SK-N-MC (cell line): ENCODE data around the gene PCDHB16.
"Not testable (repeated sequence)": the region's sequence is repeated elsewhere in the genome, so short reads cannot be mapped to it uniquely, and the experiment has no call there.

Source experiments
- DNase-seq: peaks from one replicate; pipeline ENCODE4 v3.0.0-alpha.2; 2011; ENCODE audit warnings: low read depth, low spot score
- H3K27ac ChIP-seq: fragments of 200-600 bp; sonication (generic); 2 replicates; pipeline ENCODE4 v1.5.1; 2016; ENCODE audit warnings: mixed run types
- H3K36me3 ChIP-seq: fragments of 200-600 bp; sonication (generic); 2 replicates; pipeline ENCODE4 v1.6.1; 2017; ENCODE audit warnings: antibody characterized with exemption, low read length, mixed read lengths; ENCODE audit not compliant: insufficient read depth
- H3K4me3 ChIP-seq: fragments of 200-600 bp; sonication (generic); 2 replicates; pipeline ENCODE4 v1.5.1; 2016
- H3K9ac ChIP-seq: fragments of 200-600 bp; sonication (generic); 2 replicates; pipeline ENCODE4 v1.8.0; 2017; ENCODE audit warnings: mixed run types, mixed read lengths; ENCODE audit not compliant: insufficient read length
- H3K9me3 ChIP-seq: fragments of 200-600 bp; sonication (generic); 2 replicates; pipeline ENCODE4 v1.6.1; 2017; ENCODE audit warnings: low read depth, mild to moderate bottlenecking, antibody characterized with exemption, low read length, moderate library complexity, mixed read lengths
- EZH2 ChIP-seq: fragments of 200-600 bp; sonication (generic); IDR thresholded peaks from one replicate; pipeline ENCODE4 v1.6.1; 2017; ENCODE audit warnings: antibody characterized with exemption
- FOXP2 ChIP-seq: optimal IDR thresholded peaks from 2 replicates; pipeline ENCODE3; 2011; ENCODE audit warnings: mild to moderate bottlenecking, moderate library complexity; ENCODE audit not compliant: insufficient read depth; ENCODE audit errors: extremely low read length, control extremely low read depth
- POLR2AphosphoS5 ChIP-seq: IDR thresholded peaks from 2 replicates; pipeline ENCODE4 v1.6.1; 2012; ENCODE audit warnings: mild to moderate bottlenecking, low read depth, low read length, borderline replicate concordance

Gene PCDHB16

GRCh38 chr5:141155540-141156374, 26.4 kb upstream of the PCDHB16 start:
- Histone ChIP-seq H3K4me3 (no peak overlapping the region), H3K9ac (no peak overlapping the region), H3K9me3 (0 out of 2 replicates have a peak, but pooled peaks cover 3% of the 10 kb centered on the region), H3K36me3 (no peaks in the 10 kb centered on the region), H3K27ac (no peak overlapping the region)
- DNase-seq = no peak
- TF ChIP-seq POLR2AphosphoS5 (no peak), EZH2 (no peak), FOXP2 (no peak)

DNA sequence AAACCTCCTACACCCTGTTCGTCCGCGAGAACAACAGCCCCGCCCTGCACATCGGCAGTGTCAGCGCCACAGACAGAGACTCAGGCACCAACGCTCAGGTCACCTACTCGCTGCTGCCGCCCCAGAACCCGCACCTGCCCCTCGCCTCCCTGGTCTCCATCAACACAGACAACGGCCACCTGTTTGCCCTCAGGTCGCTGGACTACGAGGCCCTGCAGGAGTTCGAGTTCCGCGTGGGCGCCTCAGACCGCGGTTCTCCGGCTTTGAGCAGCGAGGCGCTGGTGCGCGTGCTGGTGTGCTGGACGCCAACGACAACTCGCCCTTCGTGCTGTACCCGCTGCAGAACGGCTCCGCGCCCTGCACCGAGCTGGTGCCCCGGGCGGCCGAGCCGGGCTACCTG, 24.8 kb upstream of the PCDHB16 start:
- H3K9me3 ChIP-seq, H3K9ac ChIP-seq, DNase-seq, H3K27ac ChIP-seq, H3K4me3 ChIP-seq, H3K36me3 ChIP-seq: not testable (repeated sequence)

DNA sequence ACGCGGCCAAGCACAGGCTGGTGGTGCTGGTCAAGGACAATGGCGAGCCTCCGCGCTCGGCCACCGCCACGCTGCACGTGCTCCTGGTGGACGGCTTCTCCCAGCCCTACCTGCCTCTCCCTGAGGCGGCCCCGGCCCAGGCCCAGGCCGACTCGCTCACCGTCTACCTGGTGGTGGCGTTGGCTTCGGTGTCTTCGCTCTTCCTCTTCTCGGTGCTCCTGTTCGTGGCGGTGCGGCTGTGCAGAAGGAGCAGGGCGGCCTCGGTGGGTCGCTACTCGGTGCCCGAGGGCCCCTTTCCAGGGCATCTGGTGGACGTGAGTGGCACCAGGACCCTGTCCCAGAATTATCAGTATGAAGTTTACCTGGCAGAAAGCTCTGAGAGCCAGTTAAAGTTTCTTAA, 24.3 kb upstream of the PCDHB16 start:
- not testable (repeated sequence) for H3K4me3 ChIP-seq, H3K36me3 ChIP-seq, H3K9ac ChIP-seq, DNase-seq, H3K27ac ChIP-seq, H3K9me3 ChIP-seq

DNA sequence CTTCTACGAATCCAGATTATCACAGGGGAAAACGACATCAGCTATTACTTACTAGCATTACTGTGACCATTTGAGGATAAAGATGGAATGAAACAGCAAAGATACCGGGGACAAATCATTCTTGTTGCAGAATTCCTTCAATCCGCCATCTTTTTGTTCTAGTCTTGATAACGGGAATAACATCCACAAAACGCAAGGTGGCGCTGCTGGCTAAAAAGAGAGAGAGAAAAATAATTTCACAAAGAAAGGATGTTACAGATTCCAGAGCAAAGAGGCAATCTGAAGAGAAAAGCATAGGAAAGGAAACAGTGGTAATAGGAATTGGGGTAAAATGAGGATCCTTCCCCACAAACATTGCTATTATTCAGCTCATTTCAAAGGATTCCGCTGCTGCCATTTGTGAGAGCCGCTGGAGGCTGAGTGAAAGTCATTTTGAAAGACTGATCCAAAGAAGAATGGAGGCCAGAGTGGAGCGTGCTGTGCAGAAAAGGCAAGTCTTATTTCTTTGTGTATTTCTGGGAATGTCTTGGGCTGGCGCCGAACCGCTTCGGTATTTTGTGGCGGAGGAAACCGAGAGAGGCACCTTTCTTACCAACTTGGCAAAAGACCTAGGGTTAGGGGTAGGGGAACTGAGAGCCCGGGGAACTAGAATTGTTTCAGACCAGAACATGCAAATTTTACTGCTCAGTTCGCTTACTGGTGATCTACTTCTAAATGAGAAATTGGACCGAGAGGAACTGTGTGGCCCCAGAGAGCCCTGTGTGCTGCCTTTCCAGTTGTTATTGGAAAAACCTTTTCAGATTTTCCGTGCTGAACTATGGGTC, 9.6 kb upstream of the PCDHB16 start, which contains the start of gene PCDHB7:
Gene PCDHB7, plus strand, starts transcription at position 264 of the 824 bp plus-strand sequence. Its CDS starts 192 bp downstream, at position 456.
- H3K4me3 ChIP-seq = peak within 1 kb of the TSS; percentile 26; the same call in 1 of the 2 replicates
- no peaks in the 10 kb centered on the region for H3K9me3 ChIP-seq
- H3K36me3 ChIP-seq = no peaks in the 10 kb centered on the region
- no peak for TF ChIP-seq FOXP2
- no peak for TF ChIP-seq POLR2AphosphoS5
- TF ChIP-seq EZH2 = no peak
- H3K27ac ChIP-seq = no peak within 1 kb of the TSS
- DNase-seq = no peak
- H3K9ac ChIP-seq = no peak within 1 kb of the TSS

- DNase-seq = not testable (repeated sequence)
Measured at GRCh38 chr5:141174291-141175104, 7.7 kb upstream of the PCDHB16 start.

DNA sequence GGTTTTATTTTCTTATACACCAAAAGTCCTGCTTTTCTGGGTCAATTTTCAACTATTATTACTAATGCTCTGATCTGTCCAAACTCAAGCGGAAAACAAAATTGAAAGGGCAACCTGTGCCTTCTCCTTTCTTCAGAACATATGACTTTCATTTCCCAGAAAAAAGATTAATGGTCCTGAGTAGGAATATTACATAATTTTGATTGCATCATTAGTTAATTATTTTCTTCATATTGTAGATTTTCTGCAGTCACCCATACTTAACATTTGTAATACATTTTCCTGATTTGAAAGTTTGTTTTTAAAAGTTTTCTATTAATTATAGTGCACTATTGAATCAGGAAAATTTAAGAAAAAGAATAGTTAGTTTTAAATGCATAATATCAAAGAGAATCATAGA, 6.3 kb upstream of the PCDHB16 start:
- Histone ChIP-seq H3K36me3 (no peaks in the 10 kb centered on the region), H3K4me3 (no peak overlapping the region), H3K27ac (no peak overlapping the region), H3K9ac (no peak overlapping the region), H3K9me3 (no peaks in the 10 kb centered on the region)
- DNase-seq = no peak
- TF ChIP-seq EZH2 = no peak
- TF ChIP-seq FOXP2 = no peak
- TF ChIP-seq POLR2AphosphoS5 = no peak

More at GRCh38 chr5:141174291-141175104, 7.7 kb upstream of the PCDHB16 start:
- H3K9ac ChIP-seq, H3K9me3 ChIP-seq, H3K4me3 ChIP-seq, H3K36me3 ChIP-seq, H3K27ac ChIP-seq: not testable (repeated sequence)

GRCh38 chr5:141177577-141178191, 4.5 kb upstream of the PCDHB16 start, which contains the start of gene PCDHB8:
Gene PCDHB8, plus strand, starts transcription at chr5:141177790. Its CDS starts 245 bp downstream, at chr5:141178035.
- not testable (repeated sequence) for H3K36me3 ChIP-seq, H3K27ac ChIP-seq, H3K9ac ChIP-seq, H3K4me3 ChIP-seq, H3K9me3 ChIP-seq, DNase-seq

- DNase-seq, H3K4me3 ChIP-seq, H3K27ac ChIP-seq, H3K36me3 ChIP-seq, H3K9ac ChIP-seq, H3K9me3 ChIP-seq: not testable (repeated sequence)
Measured at GRCh38 chr5:141179371-141179770, 2.8 kb upstream of the PCDHB16 start.

DNA sequence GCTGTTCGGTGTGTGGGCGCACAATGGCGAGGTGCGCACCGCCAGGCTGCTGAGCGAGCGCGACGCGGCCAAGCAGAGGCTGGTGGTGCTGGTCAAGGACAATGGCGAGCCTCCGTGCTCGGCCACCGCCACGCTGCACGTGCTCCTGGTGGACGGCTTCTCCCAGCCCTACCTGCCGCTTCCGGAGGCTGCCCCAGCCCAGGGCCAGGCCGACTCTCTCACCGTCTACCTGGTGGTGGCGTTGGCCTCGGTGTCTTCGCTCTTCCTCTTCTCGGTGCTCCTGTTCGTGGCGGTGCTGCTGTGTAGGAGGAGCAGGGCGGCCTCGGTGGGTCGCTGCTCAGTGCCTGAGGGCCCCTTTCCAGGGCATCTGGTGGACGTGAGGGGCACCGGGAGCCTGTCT, 2.3 kb upstream of the PCDHB16 start:
- H3K9me3 ChIP-seq, H3K4me3 ChIP-seq, H3K27ac ChIP-seq, H3K36me3 ChIP-seq, H3K9ac ChIP-seq, DNase-seq: not testable (repeated sequence)
